Dendritic cell treated with granulocyte-macrophage colony-stimulating factor and Interleukin-4, amounts not matched to agents 40 ng/mL and 50 ng/mL, for 4 days (primary cell): Measurements from ENCODE around the gene SPECC1L.
A peak's percentile ranks its signal among the peaks of the same experiment; 100 is the strongest.
"Not testable (repeated sequence)": the region's sequence is repeated elsewhere in the genome, so short reads cannot be mapped to it uniquely, and the experiment has no call there.

Experiments
- H3K27ac Mint-ChIP-seq: one replicate; pipeline ENCODE4 v1.8.0; 2022; ENCODE audit warnings: mild to moderate bottlenecking, mixed read lengths
- H3K27me3 Mint-ChIP-seq: one replicate; pipeline ENCODE4 v1.8.0; 2022; ENCODE audit warnings: mild to moderate bottlenecking, mixed read lengths
- H3K36me3 Mint-ChIP-seq: one replicate; pipeline ENCODE4 v1.8.0; 2022; ENCODE audit warnings: low read depth, mixed read lengths
- H3K4me1 Mint-ChIP-seq: one replicate; pipeline ENCODE4 v1.8.0; 2022; ENCODE audit warnings: low read depth, mixed read lengths
- H3K4me3 Mint-ChIP-seq: one replicate; pipeline ENCODE4 v1.8.0; 2022; ENCODE audit warnings: mild to moderate bottlenecking, moderate library complexity, mixed read lengths
- H3K9me3 Mint-ChIP-seq: one replicate; pipeline ENCODE4 v1.8.0; 2022; ENCODE audit warnings: mixed read lengths
- intact Hi-C: fragments of 100-400 bp; cut with micrococcal nuclease; formaldehyde crosslinking; loops from one replicate; pipeline ENCODE4 v1.15.0; 2022

The SPECC1L gene

GRCh38 chr22:24270556-24271385 is at the start of gene SPECC1L:
Gene SPECC1L (plus strand): TSS chr22:24270831. CDS start chr22:24302232, 31,401 bp downstream.
- peaks cover 33% of the 10 kb centered on the region for H3K4me1 Mint-ChIP-seq
- peak within 1 kb of the TSS; percentile 86 for H3K4me3 Mint-ChIP-seq
- H3K27ac Mint-ChIP-seq = peak within 1 kb of the TSS; percentile 94
- H3K27me3 Mint-ChIP-seq = no peaks in the 10 kb centered on the region
- intact Hi-C loops = no loop called here
- no peaks in the 10 kb centered on the region for H3K9me3 Mint-ChIP-seq
- H3K36me3 Mint-ChIP-seq = peaks cover 9% of the 10 kb centered on the region

- Mint-ChIP-seq H3K4me3 (no peak overlapping the region), H3K36me3 (peaks cover 100% of the 10 kb centered on the region), H3K27ac (no peak overlapping the region), H3K27me3 (no peaks in the 10 kb centered on the region), H3K4me1 (peaks cover 13% of the 10 kb centered on the region), H3K9me3 (no peaks in the 10 kb centered on the region)
- intact Hi-C loops = no loop called here
Measured at GRCh38 chr22:24224468-24224867, 46.2 kb upstream of the SPECC1L start.

- H3K27ac Mint-ChIP-seq = no peak overlapping the region
- no peaks in the 10 kb centered on the region for H3K9me3 Mint-ChIP-seq
- H3K4me3 Mint-ChIP-seq = no peak overlapping the region
- no peaks in the 10 kb centered on the region for H3K27me3 Mint-ChIP-seq
- peaks cover 7% of the 10 kb centered on the region for H3K4me1 Mint-ChIP-seq
- intact Hi-C loops = no loop called here
- H3K36me3 Mint-ChIP-seq = peaks cover 100% of the 10 kb centered on the region
Measured at GRCh38 chr22:24225044-24225601, 45.5 kb upstream of the SPECC1L start.

GRCh38 chr22:24225951-24226350 is 44.7 kb upstream of the SPECC1L start:
- Mint-ChIP-seq H3K27ac (no peak overlapping the region), H3K36me3 (peaks cover 100% of the 10 kb centered on the region), H3K9me3 (no peaks in the 10 kb centered on the region), H3K27me3 (no peaks in the 10 kb centered on the region), H3K4me1 (peaks cover 10% of the 10 kb centered on the region), H3K4me3 (no peak overlapping the region)
- intact Hi-C loops = no loop called here

- H3K36me3 Mint-ChIP-seq = peaks cover 100% of the 10 kb centered on the region
- H3K27ac Mint-ChIP-seq = peak overlapping the region; percentile 66
- no peaks in the 10 kb centered on the region for H3K27me3 Mint-ChIP-seq
- intact Hi-C loops = no loop called here
- peaks cover 62% of the 10 kb centered on the region for H3K4me1 Mint-ChIP-seq
- no peak overlapping the region for H3K4me3 Mint-ChIP-seq
- H3K9me3 Mint-ChIP-seq = no peaks in the 10 kb centered on the region
Measured at GRCh38 chr22:24230911-24231656, 39.5 kb upstream of the SPECC1L start.

GRCh38 chr22:24231706-24232105 is 38.9 kb upstream of the SPECC1L start:
- H3K4me3 Mint-ChIP-seq = no peak overlapping the region
- intact Hi-C loops = no loop called here
- peaks cover 100% of the 10 kb centered on the region for H3K36me3 Mint-ChIP-seq
- peaks cover 66% of the 10 kb centered on the region for H3K4me1 Mint-ChIP-seq
- H3K27ac Mint-ChIP-seq = peak overlapping the region; percentile 66
- no peaks in the 10 kb centered on the region for H3K9me3 Mint-ChIP-seq
- H3K27me3 Mint-ChIP-seq = no peaks in the 10 kb centered on the region

- intact Hi-C loops = no loop called here
- no peaks in the 10 kb centered on the region for H3K9me3 Mint-ChIP-seq
- peak overlapping the region; percentile 66 for H3K27ac Mint-ChIP-seq
- no peaks in the 10 kb centered on the region for H3K27me3 Mint-ChIP-seq
- peaks cover 71% of the 10 kb centered on the region for H3K4me1 Mint-ChIP-seq
- peaks cover 100% of the 10 kb centered on the region for H3K36me3 Mint-ChIP-seq
- H3K4me3 Mint-ChIP-seq = no peak overlapping the region
Measured at GRCh38 chr22:24232124-24232523, 38.5 kb upstream of the SPECC1L start.

GRCh38 chr22:24232725-24233124 is 37.9 kb upstream of the SPECC1L start:
- no peaks in the 10 kb centered on the region for H3K27me3 Mint-ChIP-seq
- peaks cover 71% of the 10 kb centered on the region for H3K4me1 Mint-ChIP-seq
- peak overlapping the region; percentile 66 for H3K27ac Mint-ChIP-seq
- no peaks in the 10 kb centered on the region for H3K9me3 Mint-ChIP-seq
- intact Hi-C loops = no loop called here
- peaks cover 100% of the 10 kb centered on the region for H3K36me3 Mint-ChIP-seq
- H3K4me3 Mint-ChIP-seq = no peak overlapping the region

- intact Hi-C loops = no loop called here
- Mint-ChIP-seq H3K9me3 (no peaks in the 10 kb centered on the region), H3K27me3 (no peaks in the 10 kb centered on the region), H3K4me3 (no peak overlapping the region), H3K4me1 (peaks cover 71% of the 10 kb centered on the region), H3K36me3 (peaks cover 99% of the 10 kb centered on the region), H3K27ac (no peak overlapping the region)
Measured at GRCh38 chr22:24233235-24233634, 37.4 kb upstream of the SPECC1L start.

- intact Hi-C loops = no loop called here
- no peak overlapping the region for H3K27ac Mint-ChIP-seq
Measured at GRCh38 chr22:24233816-24234215, 36.8 kb upstream of the SPECC1L start.

GRCh38 chr22:24235315-24235714 is 35.3 kb upstream of the SPECC1L start:
- H3K4me3 Mint-ChIP-seq = no peak overlapping the region
- peak overlapping the region; percentile 54 for H3K27ac Mint-ChIP-seq
- intact Hi-C loops = no loop called here
- H3K36me3 Mint-ChIP-seq = peaks cover 98% of the 10 kb centered on the region
- no peaks in the 10 kb centered on the region for H3K27me3 Mint-ChIP-seq
- H3K4me1 Mint-ChIP-seq = peaks cover 84% of the 10 kb centered on the region
- H3K9me3 Mint-ChIP-seq = no peaks in the 10 kb centered on the region

More at GRCh38 chr22:24233816-24234215, 36.8 kb upstream of the SPECC1L start:
- H3K27me3 Mint-ChIP-seq = no peaks in the 10 kb centered on the region
- H3K9me3 Mint-ChIP-seq = no peaks in the 10 kb centered on the region
- H3K36me3 Mint-ChIP-seq = peaks cover 98% of the 10 kb centered on the region
- H3K4me3 Mint-ChIP-seq = no peak overlapping the region
- peaks cover 71% of the 10 kb centered on the region for H3K4me1 Mint-ChIP-seq

- no peaks in the 10 kb centered on the region for H3K9me3 Mint-ChIP-seq
- intact Hi-C loops = no loop called here
- no peaks in the 10 kb centered on the region for H3K27me3 Mint-ChIP-seq
- H3K36me3 Mint-ChIP-seq = peaks cover 91% of the 10 kb centered on the region
- peak overlapping the region; percentile 54 for H3K27ac Mint-ChIP-seq
- H3K4me3 Mint-ChIP-seq = no peak overlapping the region
- H3K4me1 Mint-ChIP-seq = peaks cover 83% of the 10 kb centered on the region
Measured at GRCh38 chr22:24236656-24237055, 34.0 kb upstream of the SPECC1L start.

- Mint-ChIP-seq H3K4me1 (peaks cover 81% of the 10 kb centered on the region), H3K36me3 (peaks cover 91% of the 10 kb centered on the region)
- H3K9me3 Mint-ChIP-seq, H3K27ac Mint-ChIP-seq, H3K27me3 Mint-ChIP-seq, H3K4me3 Mint-ChIP-seq, intact Hi-C loops: not testable (repeated sequence)
Measured at GRCh38 chr22:24238101-24238694, 32.4 kb upstream of the SPECC1L start.

- peaks cover 86% of the 10 kb centered on the region for H3K36me3 Mint-ChIP-seq
- H3K4me1 Mint-ChIP-seq = peaks cover 76% of the 10 kb centered on the region
- H3K9me3 Mint-ChIP-seq = no peaks in the 10 kb centered on the region
- peak overlapping the region; percentile 88 for H3K27ac Mint-ChIP-seq
- H3K4me3 Mint-ChIP-seq = peak overlapping the region; percentile 59
- intact Hi-C loops = no loop called here
- no peaks in the 10 kb centered on the region for H3K27me3 Mint-ChIP-seq
Measured at GRCh38 chr22:24240381-24240780, 30.2 kb upstream of the SPECC1L start.
